Thoracic aorta (tissue), 2 donors: ENCODE measurements around the gene VPS37B. TPM values are rescaled to one million over a fixed set of nuclear protein-coding genes. Genes with fewer than 3 reads are reported as not detected.

ENCODE experiments used
- ATAC-seq: fragments of 150-250 bp; one replicate; pipeline ENCODE4 v1.8.0; 2017; ENCODE audit warnings: low read depth; ENCODE audit not compliant: insufficient number of reproducible peaks, low FRiP score
- DNase-seq: peaks from one replicate; pipeline ENCODE4 v3.0.0-alpha.2; 2020; ENCODE audit warnings: low spot score
- H3K27ac ChIP-seq, 2 donors: fragments of 200-600 bp; sonication (generic); 1 replicate in 1 of 2; 2 replicates in 1 of 2; pipeline ENCODE4 v1.5.1; 2016; ENCODE audit warnings: mild to moderate bottlenecking in 2 of 2, moderate library complexity in 2 of 2
- H3K27me3 ChIP-seq: fragments of 200-600 bp; sonication (generic); replicated peaks from 2 replicates; pipeline ENCODE4 v1.6.0; 2016; ENCODE audit warnings: mild to moderate bottlenecking; ENCODE audit not compliant: insufficient read depth
- H3K36me3 ChIP-seq: fragments of 200-600 bp; sonication (generic); one replicate; pipeline ENCODE4 v1.5.1; 2016
- H3K4me1 ChIP-seq, 2 donors: fragments of 200-600 bp; sonication (generic); 1 replicate in 1 of 2; 2 replicates in 1 of 2; pipeline versions ENCODE4 v1.5.1 to v1.6.0; 2016; ENCODE audit warnings: low read depth in 2 of 2, mild to moderate bottlenecking in 1 of 2; ENCODE audit not compliant: control insufficient read depth in 1 of 2
- H3K4me3 ChIP-seq: fragments of 200-600 bp; sonication (generic); 2 replicates; pipeline ENCODE4 v1.5.1; 2016; ENCODE audit warnings: mild to moderate bottlenecking
- H3K9me3 ChIP-seq: fragments of 200-600 bp; sonication (generic); 2 replicates; pipeline ENCODE4 v1.5.1; 2016
- total RNA-seq, 2 donors: library from RNA; depleted of rRNA; stranded (reverse); fragments of >200 nt; gene quantifications; one replicate each; pipeline versions ENCODE4 v1.1.0 to v1.2.3, GENCODE V29; 2016
- TF ChIP-seq, protein P1 (sequence below): fragments of 200-600 bp; sonication (generic); IDR thresholded peaks from one replicate; pipeline ENCODE4 v1.5.1; 2019; ENCODE audit warnings: antibody characterized with exemption

The VPS37B gene
- total RNA-seq, 2 donors from 2014 or later = 30.9 to 50.1 TPM

- H3K9me3 ChIP-seq = no peaks in the 10 kb centered on the region
- H3K27ac ChIP-seq = no peak overlapping the region
- DNase-seq (no peak), ATAC-seq (no peak)
- TF ChIP-seq, protein P1, sequence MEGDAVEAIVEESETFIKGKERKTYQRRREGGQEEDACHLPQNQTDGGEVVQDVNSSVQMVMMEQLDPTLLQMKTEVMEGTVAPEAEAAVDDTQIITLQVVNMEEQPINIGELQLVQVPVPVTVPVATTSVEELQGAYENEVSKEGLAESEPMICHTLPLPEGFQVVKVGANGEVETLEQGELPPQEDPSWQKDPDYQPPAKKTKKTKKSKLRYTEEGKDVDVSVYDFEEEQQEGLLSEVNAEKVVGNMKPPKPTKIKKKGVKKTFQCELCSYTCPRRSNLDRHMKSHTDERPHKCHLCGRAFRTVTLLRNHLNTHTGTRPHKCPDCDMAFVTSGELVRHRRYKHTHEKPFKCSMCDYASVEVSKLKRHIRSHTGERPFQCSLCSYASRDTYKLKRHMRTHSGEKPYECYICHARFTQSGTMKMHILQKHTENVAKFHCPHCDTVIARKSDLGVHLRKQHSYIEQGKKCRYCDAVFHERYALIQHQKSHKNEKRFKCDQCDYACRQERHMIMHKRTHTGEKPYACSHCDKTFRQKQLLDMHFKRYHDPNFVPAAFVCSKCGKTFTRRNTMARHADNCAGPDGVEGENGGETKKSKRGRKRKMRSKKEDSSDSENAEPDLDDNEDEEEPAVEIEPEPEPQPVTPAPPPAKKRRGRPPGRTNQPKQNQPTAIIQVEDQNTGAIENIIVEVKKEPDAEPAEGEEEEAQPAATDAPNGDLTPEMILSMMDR = no peak
- no peaks in the 10 kb centered on the region for H3K36me3 ChIP-seq
- no peak overlapping the region for H3K4me3 ChIP-seq
- no peaks in the 10 kb centered on the region for H3K27me3 ChIP-seq
- H3K4me1 ChIP-seq = no peaks in the 10 kb centered on the region
These were observed 76.6 kb downstream of the VPS37B start for GRCh38 chr12:122819209-122819785.

Other genes starting within 250 kb of the VPS37B start
- under 1 TPM in 1 of 2 donors, not detected in 1; 0.35 TPM for gene HCAR2, start 192.8 kb downstream of the VPS37B start, total RNA-seq
- under 1 TPM in 1 of 2 donors, not detected in 1; 0.41 TPM for gene HCAR3, start 179.3 kb downstream of the VPS37B start, total RNA-seq
- not detected for gene HCAR1, start 165.3 kb downstream of the VPS37B start, total RNA-seq
- gene DENR, start 143.3 kb downstream of the VPS37B start, total RNA-seq = 10 to 100 TPM; 16.4 to 37.2 TPM
- 1 to 10 TPM in 1 of 2 donors, under 1 TPM in 1; 0.63 to 1.8 TPM for gene CCDC62, start 121.6 kb downstream of the VPS37B start, total RNA-seq
- 100 to 1,000 TPM; 109 to 131 TPM for gene HIP1R, start 60.7 kb downstream of the VPS37B start, total RNA-seq
- 1 to 10 TPM; 6.3 to 7.0 TPM for gene ABCB9, start 70.3 kb upstream of the VPS37B start, total RNA-seq
- gene OGFOD2, start 79.1 kb upstream of the VPS37B start, total RNA-seq = 1 to 10 TPM; 6.6 to 9.6 TPM
- 100 to 1,000 TPM; 173 to 228 TPM for gene ARL6IP4, start 84.6 kb upstream of the VPS37B start, total RNA-seq